ENCODE measurements around the gene DNAJC15. TPM values are rescaled to one million over a fixed set of nuclear protein-coding genes. Genes with fewer than 3 reads are reported as not detected.

The DNAJC15 gene
- total and polyA plus RNA-seq, 2 donors (not counting 3 experiments of a cell fraction or from before 2014, with no cell fraction given): 21.8 to 40.8 TPM

DNA sequence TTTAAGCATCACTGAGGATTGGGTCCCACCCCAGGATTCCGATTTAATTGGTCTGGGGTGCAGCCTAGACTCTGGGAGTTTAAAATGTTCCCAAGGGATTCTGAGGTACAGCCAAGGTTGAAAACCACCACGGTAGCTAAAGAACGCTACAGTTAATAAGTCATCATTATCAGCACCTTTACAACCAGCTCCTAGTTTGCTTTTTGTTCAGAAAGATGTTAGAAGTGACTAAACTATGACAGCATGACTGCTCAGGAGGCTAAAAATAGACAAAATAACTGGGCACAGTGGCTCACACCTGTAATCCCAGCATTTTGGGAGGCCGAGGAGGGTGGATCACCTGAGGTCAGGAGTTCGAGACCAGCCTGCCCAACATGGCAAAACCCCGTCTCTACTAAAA, 19.7 kb upstream of the DNAJC15 start:
- Histone ChIP-seq H4K20me1 (replicated peaks; ENCODE audit: control insufficient read depth, extremely low read depth, insufficient read depth, low read length) (no peaks in the 10 kb centered on the region), H3K4me2 (ENCODE audit: insufficient read depth, low read length) (no peak overlapping the region), H3K9me1 (replicated peaks; ENCODE audit: control insufficient read depth, extremely low read depth, insufficient read depth, low read length) (no peaks in the 10 kb centered on the region), H3K9me3 (replicated peaks; ENCODE audit: control insufficient read depth, insufficient read depth, low read length) (no peaks in the 10 kb centered on the region), H3K36me3 (ENCODE audit: control insufficient read depth in 2 of 2, extremely low read depth in 1 of 2, insufficient read depth in 2 of 2, low read length in 2 of 2) (no peaks in the 10 kb centered on the region), H3K4me1 (ENCODE audit: control insufficient read depth, extremely low read depth, insufficient read depth, low read length) (peaks cover 5% of the 10 kb centered on the region), H3K79me2 (ENCODE audit: control insufficient read depth, insufficient read depth, low read length) (no peaks in the 10 kb centered on the region), H3K27ac (ENCODE audit: insufficient read depth, low read depth, low read length) (no peak overlapping the region), H3K9ac (replicated peaks; ENCODE audit: extremely low read depth, insufficient read depth, low read length) (no peak overlapping the region), H3K4me3 (replicated peaks in 1 of 3; ENCODE audit: insufficient read depth in 1 of 3, low read depth in 1 of 3, low read length in 3 of 3) (no peak overlapping the region), H2AFZ (ENCODE audit: low read depth, low read length) (no peak overlapping the region), H3K27me3 (ENCODE audit: control insufficient read depth in 2 of 2, insufficient read depth in 2 of 2, low read length in 2 of 2) (peaks cover 0 to 2% of the 10 kb centered on the region in 2 experiments)
- no peak for TF ChIP-seq FOS (IDR thresholded peaks at IDR 0.05; ENCODE audit: borderline replicate concordance, insufficient read depth, low read length)
- TF ChIP-seq, protein P1, sequence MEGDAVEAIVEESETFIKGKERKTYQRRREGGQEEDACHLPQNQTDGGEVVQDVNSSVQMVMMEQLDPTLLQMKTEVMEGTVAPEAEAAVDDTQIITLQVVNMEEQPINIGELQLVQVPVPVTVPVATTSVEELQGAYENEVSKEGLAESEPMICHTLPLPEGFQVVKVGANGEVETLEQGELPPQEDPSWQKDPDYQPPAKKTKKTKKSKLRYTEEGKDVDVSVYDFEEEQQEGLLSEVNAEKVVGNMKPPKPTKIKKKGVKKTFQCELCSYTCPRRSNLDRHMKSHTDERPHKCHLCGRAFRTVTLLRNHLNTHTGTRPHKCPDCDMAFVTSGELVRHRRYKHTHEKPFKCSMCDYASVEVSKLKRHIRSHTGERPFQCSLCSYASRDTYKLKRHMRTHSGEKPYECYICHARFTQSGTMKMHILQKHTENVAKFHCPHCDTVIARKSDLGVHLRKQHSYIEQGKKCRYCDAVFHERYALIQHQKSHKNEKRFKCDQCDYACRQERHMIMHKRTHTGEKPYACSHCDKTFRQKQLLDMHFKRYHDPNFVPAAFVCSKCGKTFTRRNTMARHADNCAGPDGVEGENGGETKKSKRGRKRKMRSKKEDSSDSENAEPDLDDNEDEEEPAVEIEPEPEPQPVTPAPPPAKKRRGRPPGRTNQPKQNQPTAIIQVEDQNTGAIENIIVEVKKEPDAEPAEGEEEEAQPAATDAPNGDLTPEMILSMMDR (IDR thresholded peaks at IDR 0.05; ENCODE audit: extremely low read depth in 1 of 2, insufficient read depth in 1 of 2, low read depth in 1 of 2, low read length in 2 of 2): no peak
- no peak for TF ChIP-seq MYC (IDR thresholded peaks at IDR 0.05; ENCODE audit: low read depth, low read length)
- TF ChIP-seq JUN (IDR thresholded peaks at IDR 0.05; ENCODE audit: borderline replicate concordance, insufficient read depth, insufficient read length, low read depth): no peak
- no peak for TF ChIP-seq POLR2A (IDR thresholded peaks at IDR 0.05; ENCODE audit: low read depth, low read length)
- no peak for TF ChIP-seq GATA2 (IDR thresholded peaks at IDR 0.05; ENCODE audit: insufficient read depth, insufficient read length, low read depth, low read length)
- no peak for TF ChIP-seq EZH2 (IDR thresholded peaks at IDR 0.05; ENCODE audit: borderline replicate concordance, low read depth, low read length, severe bottlenecking)
- DNase-seq (ENCODE audit: low read depth, low spot score): no peak
- intact Hi-C loops (cut with micrococcal nuclease) (no loop called here), dilution Hi-C loops (cut with MboI; ENCODE audit: extremely low pct_ligation_motif_present, low sequenced_read_pairs) (no loop called here)
- no peak for FAIRE-seq
- ChIA-PET POLR2A (no interaction called here), CTCF (no interaction called here)
- BruUV-seq (replicated peaks): no TSS peak
